Left ventricle myocardium inferior (tissue), 1 donor: Measurements from ENCODE around the gene PTPN9. TPM values are rescaled to one million over a fixed set of nuclear protein-coding genes. Genes with fewer than 3 reads are reported as not detected.
A peak's percentile ranks its signal among the peaks of the same experiment; 100 is the strongest.

ENCODE experiments used
- DNase-seq: peaks from one replicate; pipeline ENCODE4 v3.0.0-alpha.2; 2020
- H3K27ac ChIP-seq: fragments of 200-600 bp; replicated peaks from 2 replicates; pipeline ENCODE4 v1.8.0; 2021
- H3K27me3 ChIP-seq: fragments of 200-600 bp; 2 replicates; pipeline ENCODE4 v1.8.0; 2021; ENCODE audit warnings: low read depth
- H3K36me3 ChIP-seq: fragments of 200-600 bp; 2 replicates; pipeline ENCODE4 v1.8.0; 2021
- H3K4me1 ChIP-seq: fragments of 200-600 bp; 2 replicates; pipeline ENCODE4 v1.8.0; 2021
- H3K4me3 ChIP-seq: fragments of 200-600 bp; 2 replicates; pipeline ENCODE4 v1.8.0; 2021; ENCODE audit warnings: mild to moderate bottlenecking, moderate library complexity
- H3K9me3 ChIP-seq: fragments of 200-600 bp; replicated peaks from 2 replicates; pipeline ENCODE4 v1.8.0; 2021
- intact Hi-C: fragments of 100-400 bp; cut with micrococcal nuclease; formaldehyde crosslinking; loops from one replicate; pipeline ENCODE4 v1.11.0; 2022
- long read RNA-seq: library from polyadenylated mRNA; unstranded; transcript quantifications from one replicate; pipeline ENCODE4 v2.0.0, GENCODE V29; 2021
- total RNA-seq: library from RNA; stranded (reverse); fragmentation: NEBNext Ultra II Directional; extraction: Animal tissue kit (Norgen Biotek cat#: 25700); gene quantifications from one replicate; pipeline ENCODE4 v1.2.1, GENCODE V29; 2021
- TF ChIP-seq, protein P1 (sequence below): fragments of 200-600 bp; IDR thresholded peaks from 2 replicates; pipeline ENCODE4 v1.8.0; 2021; ENCODE audit warnings: antibody characterized with exemption, mild to moderate bottlenecking, borderline replicate concordance
- donor health status: DM: no; HTN: yes; CAD: no; lungs with severe emphysema.

The PTPN9 gene
- 7.1 TPM for total RNA-seq
- long read RNA-seq, full-length matches to known transcripts, result 21 of 28 reads
- long read RNA-seq, partial matches to known transcripts, result 3 of 28 reads
- long read RNA-seq, other reads (novel, unspliced or antisense), result 4 of 28 reads

DNA sequence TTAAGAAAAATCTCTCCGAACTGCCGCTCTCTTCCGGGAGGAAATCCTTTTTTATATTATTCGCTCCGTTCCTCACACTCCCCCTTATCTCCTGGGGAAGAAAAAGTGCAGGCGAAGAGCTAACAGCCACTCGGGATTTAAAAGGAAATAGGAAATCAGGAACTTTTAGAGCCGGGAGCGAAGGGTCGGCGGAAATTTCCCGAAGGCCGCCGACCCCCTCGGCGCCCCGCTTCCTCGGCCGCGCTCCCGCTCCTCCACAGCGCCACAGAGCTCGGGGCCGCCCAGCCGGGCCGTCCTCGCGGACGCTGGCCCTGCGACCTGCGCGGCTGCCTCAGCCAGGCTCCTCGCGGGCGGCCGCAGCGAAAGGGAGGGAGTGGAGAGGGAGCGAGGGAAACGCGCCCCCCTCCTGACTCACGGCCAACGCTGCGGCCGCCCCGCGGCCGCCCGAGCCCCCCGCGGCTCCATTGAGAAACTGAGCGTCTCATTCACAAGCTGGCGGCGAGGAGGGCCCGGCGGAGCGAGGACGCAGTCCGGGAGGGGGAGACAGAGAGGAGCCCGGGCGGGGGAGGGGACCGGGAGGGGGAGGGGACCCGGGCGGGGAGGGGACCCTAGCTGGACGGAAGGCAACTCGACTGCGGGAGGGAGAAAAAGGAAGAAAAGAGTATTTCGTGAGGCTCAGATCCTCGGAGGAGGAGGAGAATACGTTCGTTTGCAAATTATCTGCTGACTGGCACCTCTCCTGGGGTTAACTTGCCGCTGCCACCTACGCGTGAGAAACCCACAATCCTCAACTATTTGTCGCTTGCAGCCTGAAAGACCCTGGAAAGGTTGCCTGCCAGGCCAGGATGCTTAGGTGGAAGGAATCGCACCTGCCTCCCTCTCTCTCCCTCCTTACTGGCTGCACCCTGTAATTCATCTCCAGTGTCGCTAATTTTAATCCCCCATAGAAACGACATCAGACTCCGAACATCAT is at the start of gene PTPN9:
TSS of gene PTPN9 (minus strand) at position 368 of the 973 bp plus-strand sequence. CDS start 539 bp downstream, outside the sequence.
- intact Hi-C loops, result no loop called here
- H3K4me1 ChIP-seq, result peaks cover 48% of the 10 kb centered on the region
- no peaks in the 10 kb centered on the region for H3K36me3 ChIP-seq
- peak within 1 kb of the TSS; percentile 93 for H3K27ac ChIP-seq
- H3K27me3 ChIP-seq, result no peaks in the 10 kb centered on the region
- H3K4me3 ChIP-seq, result peak within 1 kb of the TSS; percentile 95
- no peaks in the 10 kb centered on the region for H3K9me3 ChIP-seq
- peak; percentile 84 for DNase-seq
- TF ChIP-seq, protein P1, sequence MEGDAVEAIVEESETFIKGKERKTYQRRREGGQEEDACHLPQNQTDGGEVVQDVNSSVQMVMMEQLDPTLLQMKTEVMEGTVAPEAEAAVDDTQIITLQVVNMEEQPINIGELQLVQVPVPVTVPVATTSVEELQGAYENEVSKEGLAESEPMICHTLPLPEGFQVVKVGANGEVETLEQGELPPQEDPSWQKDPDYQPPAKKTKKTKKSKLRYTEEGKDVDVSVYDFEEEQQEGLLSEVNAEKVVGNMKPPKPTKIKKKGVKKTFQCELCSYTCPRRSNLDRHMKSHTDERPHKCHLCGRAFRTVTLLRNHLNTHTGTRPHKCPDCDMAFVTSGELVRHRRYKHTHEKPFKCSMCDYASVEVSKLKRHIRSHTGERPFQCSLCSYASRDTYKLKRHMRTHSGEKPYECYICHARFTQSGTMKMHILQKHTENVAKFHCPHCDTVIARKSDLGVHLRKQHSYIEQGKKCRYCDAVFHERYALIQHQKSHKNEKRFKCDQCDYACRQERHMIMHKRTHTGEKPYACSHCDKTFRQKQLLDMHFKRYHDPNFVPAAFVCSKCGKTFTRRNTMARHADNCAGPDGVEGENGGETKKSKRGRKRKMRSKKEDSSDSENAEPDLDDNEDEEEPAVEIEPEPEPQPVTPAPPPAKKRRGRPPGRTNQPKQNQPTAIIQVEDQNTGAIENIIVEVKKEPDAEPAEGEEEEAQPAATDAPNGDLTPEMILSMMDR, result peak; percentile 63

DNA sequence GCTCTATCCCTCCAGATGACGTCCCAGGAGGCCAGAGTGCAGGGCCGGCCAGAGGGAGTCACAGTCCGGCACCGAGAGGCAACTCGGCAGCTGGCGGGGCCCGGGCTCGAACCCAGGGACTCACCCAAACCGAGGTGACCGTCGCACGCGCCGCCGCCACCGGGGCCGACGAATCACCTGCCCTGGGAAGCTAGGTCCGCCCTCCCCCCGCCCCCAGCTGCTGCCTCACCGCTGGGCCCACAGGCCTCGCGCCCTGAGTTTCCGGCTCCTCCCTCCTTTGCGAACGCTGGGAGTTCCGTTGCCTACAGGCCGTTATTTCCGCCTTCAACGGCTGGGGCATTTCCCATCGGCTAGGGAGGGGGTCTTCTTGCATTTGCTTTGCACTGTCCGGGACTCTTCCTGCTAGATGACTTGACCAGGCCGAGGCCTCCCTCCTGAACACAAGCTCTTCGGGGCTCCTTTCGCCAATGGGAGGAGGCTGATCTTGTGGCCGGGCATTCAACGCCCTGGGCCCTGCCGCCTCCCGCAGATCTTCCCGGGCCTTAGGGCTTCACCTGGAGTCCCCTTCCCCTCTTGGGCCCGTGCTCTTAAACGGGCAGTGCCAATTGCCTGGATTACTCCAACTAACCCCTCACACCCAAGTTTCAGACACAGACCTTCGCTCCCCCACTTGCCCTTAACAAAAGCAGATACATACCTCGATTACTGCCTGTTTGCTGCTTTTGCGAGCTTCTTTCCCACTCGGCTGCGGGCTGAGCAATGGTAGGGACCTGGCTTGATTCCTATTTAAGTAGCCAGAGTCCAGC is 46.6 kb upstream of the PTPN9 start, which contains the start of gene SNUPN:
TSS of gene SNUPN (minus strand) at position 184 of the 806 bp plus-strand sequence. CDS start 4,674 bp downstream, outside the sequence.
- Histone ChIP-seq H3K27ac (peak within 1 kb of the TSS; percentile 96), H3K4me3 (peak within 1 kb of the TSS; percentile 78), H3K36me3 (no peaks in the 10 kb centered on the region), H3K27me3 (no peaks in the 10 kb centered on the region), H3K4me1 (peaks cover 31% of the 10 kb centered on the region), H3K9me3 (no peaks in the 10 kb centered on the region)
- TF ChIP-seq, protein P1, result no peak
- intact Hi-C loops, result no loop called here
- DNase-seq, result peak; percentile 95

DNA sequence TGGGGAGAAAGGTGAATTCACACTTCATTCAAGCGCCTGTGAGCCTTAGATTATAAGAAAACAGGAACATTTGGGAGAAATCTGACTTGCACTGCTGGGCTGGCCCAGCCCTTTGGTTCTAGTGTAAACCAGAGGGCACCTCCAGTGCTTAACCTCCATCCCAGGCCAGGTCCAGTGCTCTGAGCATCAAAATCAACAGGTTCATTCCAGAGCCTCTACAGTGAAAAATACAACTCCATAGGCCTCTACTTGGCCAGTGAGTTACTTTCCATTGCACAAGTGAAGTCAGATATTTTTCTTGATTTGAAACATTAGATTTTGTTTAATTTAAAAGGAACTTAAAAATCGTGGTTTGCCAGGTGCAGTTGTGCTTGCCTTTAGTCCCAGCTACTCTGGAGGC is 43.4 kb upstream of the PTPN9 start:
- Histone ChIP-seq H3K9me3 (no peaks in the 10 kb centered on the region), H3K4me1 (peaks cover 43% of the 10 kb centered on the region), H3K27me3 (no peaks in the 10 kb centered on the region), H3K27ac (no peak overlapping the region), H3K36me3 (peaks cover 32% of the 10 kb centered on the region), H3K4me3 (no peak overlapping the region)
- TF ChIP-seq, protein P1, result no peak
- no peak for DNase-seq
- intact Hi-C loops, result no loop called here

DNA sequence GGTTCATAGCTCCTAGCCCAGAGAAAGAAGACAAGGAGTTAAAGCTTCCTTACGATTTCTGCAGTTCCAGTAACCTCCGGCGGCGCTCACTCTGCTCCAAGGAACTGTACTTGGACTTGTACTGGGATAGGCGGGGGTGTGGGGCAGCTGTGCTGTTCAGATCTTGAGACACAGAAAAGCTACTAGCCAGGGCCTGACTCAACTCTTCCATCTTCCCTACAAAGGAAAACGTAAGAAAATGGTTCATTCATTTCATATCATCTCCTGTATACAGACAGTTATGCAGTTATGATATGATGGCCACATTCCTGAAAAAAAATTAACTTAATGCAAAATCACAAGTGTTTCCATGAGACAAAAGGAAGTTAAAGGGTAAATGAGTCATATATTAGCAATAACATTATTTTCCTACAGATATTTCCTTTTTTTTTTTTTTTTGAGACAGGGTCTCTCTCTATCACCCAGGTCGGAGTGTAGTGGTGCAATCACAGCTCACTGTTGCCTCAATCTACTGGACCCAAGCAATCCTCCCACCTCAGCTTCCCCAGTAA is 41.8 kb upstream of the PTPN9 start:
- Histone ChIP-seq H3K36me3 (peaks cover 47% of the 10 kb centered on the region), H3K9me3 (no peaks in the 10 kb centered on the region), H3K27me3 (no peaks in the 10 kb centered on the region), H3K4me3 (peak overlapping the region; percentile 37), H3K4me1 (peaks cover 36% of the 10 kb centered on the region), H3K27ac (peak overlapping the region; percentile 81)
- TF ChIP-seq, protein P1, result peak; percentile 49
- peak; percentile 77 for DNase-seq
- intact Hi-C loops, result no loop called here
